GM18507 (cell line): ENCODE results near the gene SLC9A9.
"Not testable (repeated sequence)": the region's sequence is repeated elsewhere in the genome, so short reads cannot be mapped to it uniquely, and the experiment has no call there.

Experiments
- DNase-seq: peaks from one replicate; pipeline ENCODE4 v3.0.0; 2011; ENCODE audit warnings: low read depth; ENCODE audit not compliant: insufficient read length; ENCODE audit errors: extremely low spot score
- FAIRE-seq: peaks from 2 replicates; lab custom pipeline; 2011; peaks lifted over from hg19 to GRCh38; lab: Jason Lieb, UNC

The SLC9A9 gene

GRCh38 chr3:143847787-143848631 lies at the start of gene SLC9A9:
Gene SLC9A9 (minus strand): TSS chr3:143848468. CDS start chr3:143848322, 146 bp downstream.
- FAIRE-seq (peak; percentile 94), DNase-seq (peak; percentile 22)

- FAIRE-seq: no peak
These were observed 49.5 kb upstream of the SLC9A9 start for GRCh38 chr3:143897576-143898295.

GRCh38 chr3:143896486-143896885 lies 48.2 kb upstream of the SLC9A9 start:
- FAIRE-seq (no peak), DNase-seq (no peak)

More at GRCh38 chr3:143897576-143898295, 49.5 kb upstream of the SLC9A9 start:
- DNase-seq: no peak

- no peak for DNase-seq
- FAIRE-seq: no peak
These were observed 47.5 kb upstream of the SLC9A9 start for GRCh38 chr3:143895805-143896204.

GRCh38 chr3:143888846-143889245 lies 40.6 kb upstream of the SLC9A9 start:
- DNase-seq (no peak), FAIRE-seq (no peak)

GRCh38 chr3:143888166-143888565 lies 39.9 kb upstream of the SLC9A9 start:
- DNase-seq (no peak), FAIRE-seq (no peak)

GRCh38 chr3:143885780-143886427 lies 37.6 kb upstream of the SLC9A9 start:
- DNase-seq (peak; percentile 4), FAIRE-seq (peak; percentile 77)

GRCh38 chr3:143884861-143885260 lies 36.6 kb upstream of the SLC9A9 start:
- no peak for FAIRE-seq
- DNase-seq: no peak

- FAIRE-seq: no peak
- no peak for DNase-seq
These were observed 34.9 kb upstream of the SLC9A9 start for GRCh38 chr3:143883151-143883550.

GRCh38 chr3:143881095-143881494 lies 32.8 kb upstream of the SLC9A9 start:
- no peak for DNase-seq
- FAIRE-seq: no peak

GRCh38 chr3:143875546-143875945 lies 27.3 kb upstream of the SLC9A9 start:
- FAIRE-seq (no peak), DNase-seq (no peak)

- not testable (repeated sequence) for DNase-seq, FAIRE-seq
These were observed 25.3 kb upstream of the SLC9A9 start for GRCh38 chr3:143873553-143873952.

- DNase-seq: no peak
- FAIRE-seq: no peak
These were observed 17.0 kb upstream of the SLC9A9 start for GRCh38 chr3:143865302-143865701.

- FAIRE-seq (no peak), DNase-seq (no peak)
These were observed 11.4 kb upstream of the SLC9A9 start for GRCh38 chr3:143859465-143860203.

GRCh38 chr3:143856252-143856970 lies 8.1 kb upstream of the SLC9A9 start:
- DNase-seq (no peak), FAIRE-seq (no peak)

- DNase-seq: no peak
- no peak for FAIRE-seq
These were observed 6.9 kb upstream of the SLC9A9 start for GRCh38 chr3:143855183-143855582.

GRCh38 chr3:143851331-143852017 lies 3.2 kb upstream of the SLC9A9 start:
- FAIRE-seq (no peak), DNase-seq (no peak)

- no peak for DNase-seq
- peak; percentile 50 for FAIRE-seq
These were observed 2.6 kb upstream of the SLC9A9 start for GRCh38 chr3:143850877-143851276.
